ENCODE results near the gene KREMEN1.

GRCh38 chr22:29029202-29030000, 43.4 kb upstream of the KREMEN1 start:
- TF ChIP-seq CTCF (conservative IDR thresholded peaks at IDR 0.05; ENCODE audit: low read depth in 2 of 2) (no peak), REST (IDR thresholded peaks at IDR 0.05; ENCODE audit: unreplicated experiment) (no peak)
